ENCODE results near the gene ANKRD12. TPM values are rescaled to one million over a fixed set of nuclear protein-coding genes. Genes with fewer than 3 reads are reported as not detected.

Gene ANKRD12
- total RNA-seq, 1 donor: 32.0 TPM

DNA sequence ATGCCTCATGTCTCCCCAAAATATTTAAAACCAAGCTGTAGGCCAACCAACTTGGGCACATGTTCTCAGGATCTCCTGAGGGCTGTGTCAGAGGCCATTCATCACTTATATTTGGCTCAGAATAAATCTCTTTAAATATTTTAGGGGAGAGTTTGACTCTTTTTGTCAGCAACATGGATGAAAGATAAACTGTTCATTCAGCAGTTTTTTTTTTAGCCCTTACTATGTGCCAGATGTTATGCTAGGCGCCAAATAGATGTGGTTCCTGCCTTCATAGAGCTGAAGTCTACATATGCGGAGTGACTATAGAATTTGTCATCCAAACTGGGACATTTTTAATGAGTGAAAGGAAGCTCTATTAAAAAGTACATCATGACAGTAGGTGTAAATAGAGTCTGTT, 155.5 kb downstream of the ANKRD12 start:
- DNase-seq (ENCODE audit: low read depth): no peak
- TF ChIP-seq, protein P1, sequence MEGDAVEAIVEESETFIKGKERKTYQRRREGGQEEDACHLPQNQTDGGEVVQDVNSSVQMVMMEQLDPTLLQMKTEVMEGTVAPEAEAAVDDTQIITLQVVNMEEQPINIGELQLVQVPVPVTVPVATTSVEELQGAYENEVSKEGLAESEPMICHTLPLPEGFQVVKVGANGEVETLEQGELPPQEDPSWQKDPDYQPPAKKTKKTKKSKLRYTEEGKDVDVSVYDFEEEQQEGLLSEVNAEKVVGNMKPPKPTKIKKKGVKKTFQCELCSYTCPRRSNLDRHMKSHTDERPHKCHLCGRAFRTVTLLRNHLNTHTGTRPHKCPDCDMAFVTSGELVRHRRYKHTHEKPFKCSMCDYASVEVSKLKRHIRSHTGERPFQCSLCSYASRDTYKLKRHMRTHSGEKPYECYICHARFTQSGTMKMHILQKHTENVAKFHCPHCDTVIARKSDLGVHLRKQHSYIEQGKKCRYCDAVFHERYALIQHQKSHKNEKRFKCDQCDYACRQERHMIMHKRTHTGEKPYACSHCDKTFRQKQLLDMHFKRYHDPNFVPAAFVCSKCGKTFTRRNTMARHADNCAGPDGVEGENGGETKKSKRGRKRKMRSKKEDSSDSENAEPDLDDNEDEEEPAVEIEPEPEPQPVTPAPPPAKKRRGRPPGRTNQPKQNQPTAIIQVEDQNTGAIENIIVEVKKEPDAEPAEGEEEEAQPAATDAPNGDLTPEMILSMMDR (IDR thresholded peaks at IDR 0.05; ENCODE audit: insufficient read depth, low read depth, low read length): no peak
- no peak overlapping the region for H3K4me3 ChIP-seq (ENCODE audit: low read depth, low read length)

GRCh38 chr18:9293948-9294347, 157.4 kb downstream of the ANKRD12 start:
- DNase-seq (ENCODE audit: low read depth): no peak
- TF ChIP-seq, protein P1 (IDR thresholded peaks at IDR 0.05; ENCODE audit: insufficient read depth, low read depth, low read length): no peak
- no peak overlapping the region for H3K4me3 ChIP-seq (ENCODE audit: low read depth, low read length)

DNA sequence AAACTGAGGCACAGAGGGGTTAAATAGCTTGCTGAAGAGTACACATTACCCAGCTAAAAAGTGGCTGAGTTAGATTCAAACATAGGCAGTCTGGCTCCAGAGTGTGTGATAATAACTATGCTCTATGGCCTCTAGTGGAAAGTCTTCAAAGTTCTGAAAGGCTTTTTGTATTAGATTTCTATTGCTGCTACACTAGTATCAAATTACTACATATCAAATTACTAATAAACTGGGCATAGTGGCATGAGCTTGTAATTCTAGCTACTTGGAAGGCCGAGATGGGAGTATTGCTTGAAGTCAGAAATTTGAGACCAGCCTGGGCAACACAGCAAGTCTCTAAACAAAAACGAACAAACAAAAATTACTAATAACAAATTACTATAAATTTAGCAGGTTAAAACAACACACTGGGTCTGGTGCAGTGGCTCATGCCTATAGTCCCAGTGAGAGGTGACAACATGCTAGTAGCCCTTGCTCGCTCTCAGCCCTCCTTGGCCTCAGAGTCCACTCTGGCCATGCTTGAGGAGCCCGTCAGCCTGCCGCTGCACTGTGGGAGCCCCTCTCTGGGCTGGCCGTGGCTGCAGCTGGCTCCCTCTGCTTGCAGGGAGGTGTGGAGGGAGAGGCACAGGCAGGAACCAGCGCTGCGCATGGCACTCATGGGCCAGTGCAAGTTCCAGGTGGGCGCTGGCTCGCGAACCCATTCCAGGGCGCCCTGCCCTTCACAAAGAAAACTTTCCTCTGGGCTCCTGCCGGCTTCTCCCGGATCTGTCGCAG, 159.8 kb downstream of the ANKRD12 start:
- H3K4me3 ChIP-seq (ENCODE audit: low read depth, low read length): no peak overlapping the region
- TF ChIP-seq, protein P1 (IDR thresholded peaks at IDR 0.05; ENCODE audit: insufficient read depth, low read depth, low read length): no peak
- no peak for DNase-seq (ENCODE audit: low read depth)

- no peak overlapping the region for H3K4me3 ChIP-seq (ENCODE audit: low read depth, low read length)
- no peak for DNase-seq (ENCODE audit: low read depth)
- TF ChIP-seq, protein P1 (IDR thresholded peaks at IDR 0.05; ENCODE audit: insufficient read depth, low read depth, low read length): no peak
These were observed 160.4 kb downstream of the ANKRD12 start for GRCh38 chr18:9297007-9297393.

- TF ChIP-seq, protein P1 (IDR thresholded peaks at IDR 0.05; ENCODE audit: insufficient read depth, low read depth, low read length): no peak
- no peak for DNase-seq (ENCODE audit: low read depth)
- no peak overlapping the region for H3K4me3 ChIP-seq (ENCODE audit: low read depth, low read length)
These were observed 167.9 kb downstream of the ANKRD12 start for GRCh38 chr18:9304388-9305070.

GRCh38 chr18:9319333-9319732, 182.8 kb downstream of the ANKRD12 start:
- TF ChIP-seq, protein P1 (IDR thresholded peaks at IDR 0.05; ENCODE audit: insufficient read depth, low read depth, low read length): no peak
- H3K4me3 ChIP-seq (ENCODE audit: low read depth, low read length): no peak overlapping the region
- DNase-seq (ENCODE audit: low read depth): no peak
